H1 (cell line): Measurements from ENCODE around the gene GFY. TPM values are rescaled to one million over a fixed set of nuclear protein-coding genes. Genes with fewer than 3 reads are reported as not detected.

ENCODE experiments used
- ASH2L ChIP-seq: fragments of 200-600, 300-600 bp; sonication (generic); IDR thresholded peaks from one replicate; pipeline ENCODE4 v1.7.1; 2017; ENCODE audit warnings: low read length
- ATF3 ChIP-seq: IDR thresholded peaks from 2 replicates; pipeline ENCODE4 v1.6.1; 2011; ENCODE audit warnings: low read depth, mild to moderate bottlenecking, low read length; ENCODE audit not compliant: insufficient read depth
- BRCA1 ChIP-seq: IDR thresholded peaks from 2 replicates; pipeline ENCODE4 v1.6.1; 2012; ENCODE audit warnings: low read depth, low read length, improper control_type of control experiment
- CBX8 ChIP-seq: fragments of 300-800, 300-1000 bp; sonication (generic); IDR thresholded peaks from 2 replicates; pipeline ENCODE4 v1.7.1; 2016; ENCODE audit warnings: low read depth, low read length, borderline replicate concordance
- E2F6 ChIP-seq: IDR thresholded peaks from 2 replicates; pipeline ENCODE4 v1.6.1; 2012; ENCODE audit warnings: inconsistent platforms
- EGR1 ChIP-seq: IDR thresholded peaks from 2 replicates; pipeline ENCODE4 v1.6.1; 2011; ENCODE audit warnings: low read depth, low read length, borderline replicate concordance
- GTF2F1 ChIP-seq: IDR thresholded peaks from 2 replicates; pipeline ENCODE4 v1.6.1; 2012; ENCODE audit warnings: low read depth, low read length, improper control_type of control experiment, borderline replicate concordance
- HDAC6 ChIP-seq: IDR thresholded peaks from one replicate; pipeline ENCODE4 v1.7.1; 2012; ENCODE audit warnings: low read depth, mild to moderate bottlenecking, inconsistent platforms, low read length, moderate library complexity
- JUN ChIP-seq: IDR thresholded peaks from 2 replicates; pipeline ENCODE4 v1.6.1; 2011; ENCODE audit warnings: low read depth, mild to moderate bottlenecking, improper control_type of control experiment, low read length
- JUND ChIP-seq: IDR thresholded peaks from 2 replicates; pipeline ENCODE4 v1.6.1; 2011; ENCODE audit warnings: mild to moderate bottlenecking, improper control_type of control experiment, low read length
- KDM4A ChIP-seq: IDR thresholded peaks from one replicate; pipeline ENCODE4 v1.7.1; 2012; ENCODE audit warnings: low read depth, mild to moderate bottlenecking, moderate library complexity, low read length, inconsistent platforms; ENCODE audit not compliant: severe bottlenecking
- MAFK ChIP-seq: IDR thresholded peaks from 2 replicates; pipeline ENCODE4 v1.6.1; 2012; ENCODE audit warnings: low read depth, mild to moderate bottlenecking, improper control_type of control experiment, low read length
- NANOG ChIP-seq: IDR thresholded peaks from 2 replicates; pipeline ENCODE4 v1.6.1; 2011; ENCODE audit warnings: low read length, low read depth, mild to moderate bottlenecking, inconsistent platforms; ENCODE audit not compliant: insufficient read depth, poor library complexity, severe bottlenecking
- RBBP5 ChIP-seq: IDR thresholded peaks from 2 replicates; pipeline ENCODE4 v1.7.1; 2012; ENCODE audit warnings: low read depth, mild to moderate bottlenecking, inconsistent platforms, low read length, moderate library complexity, borderline replicate concordance
- RNF2 ChIP-seq: fragments of 200-900, 300-1000 bp; sonication (generic); IDR thresholded peaks from 2 replicates; pipeline ENCODE4 v1.7.1; 2016; ENCODE audit warnings: borderline replicate concordance, low read depth, mild to moderate bottlenecking, antibody characterized with exemption, low read length; ENCODE audit not compliant: poor library complexity, severe bottlenecking; ENCODE audit errors: missing control alignments
- RXRA ChIP-seq: IDR thresholded peaks from 2 replicates; pipeline ENCODE4 v1.6.1; 2011; ENCODE audit warnings: low read depth, mild to moderate bottlenecking, low read length, moderate library complexity; ENCODE audit not compliant: insufficient read depth
- SUZ12 ChIP-seq: fragments of 200-600 bp; sonication (generic); IDR thresholded peaks from 2 replicates; pipeline ENCODE4 v1.6.1; 2012; ENCODE audit warnings: mild to moderate bottlenecking, inconsistent platforms, low read length, moderate library complexity, mixed read lengths
- TAF7 ChIP-seq: optimal IDR thresholded peaks from 2 replicates; pipeline ENCODE3; 2011; ENCODE audit warnings: low read depth, mild to moderate bottlenecking, inconsistent platforms, low read length, moderate library complexity, borderline replicate concordance
- TBP ChIP-seq: IDR thresholded peaks from 2 replicates; pipeline ENCODE4 v1.6.1; 2011; ENCODE audit warnings: low read depth, low read length, improper control_type of control experiment
- USF2 ChIP-seq: IDR thresholded peaks from 2 replicates; pipeline ENCODE4 v1.6.1; 2011; ENCODE audit warnings: low read length, improper control_type of control experiment
- ZNF274 ChIP-seq: IDR thresholded peaks from 2 replicates; pipeline ENCODE4 v1.7.0; 2012; ENCODE audit warnings: low read length, borderline replicate concordance; ENCODE audit errors: extremely low read depth
- polyA plus RNA-seq, 7 experiments: library from polyadenylated mRNA; depleted of rRNA in 3 of 7; stranded (reverse) in 5 of 7; unstranded in 2 of 7; fragments of >200 nt in 5 of 7; fragments of 200-250 nt in 2 of 7; gene quantifications; 1 replicate in 5 of 7; 2 replicates in 1 of 7; 4 replicates in 1 of 7; pipeline versions ENCODE4 v1.2.1 to v1.2.3, GENCODE V29; 2011 to 2013; ENCODE audit warnings: missing spikeins in 2 of 7, mixed read lengths in 2 of 7
- total RNA-seq: library from RNA; stranded (reverse); fragmentation: NEBNext Ultra II Directional; extraction: Animal tissue kit (Norgen Biotek cat#: 25700); gene quantifications from 2 replicates; pipeline ENCODE4 v1.2.1, GENCODE V29; 2021

GFY gene
- total and polyA plus RNA-seq, 2 of the 8 experiments (the other 6 are each of a cell fraction or from before 2014, with no cell fraction given) = 0.68 to 0.93 TPM

GRCh38 chr19:49443366-49444099, 18.3 kb downstream of the GFY start (continued):
- TF ChIP-seq USF2 = no peak
- TF ChIP-seq ZNF274 = no peak
- TF ChIP-seq JUN = no peak
- TF ChIP-seq HDAC6 = no peak
- no peak for TF ChIP-seq TBP
- no peak for TF ChIP-seq RNF2
- TF ChIP-seq TAF7 = no peak
- TF ChIP-seq E2F6 = no peak; the same call in 1 of the 2 replicates
- TF ChIP-seq RXRA = no peak
- TF ChIP-seq ASH2L = peak; percentile 36
- no peak for TF ChIP-seq BRCA1
- peak; percentile 79; the same call in 1 of the 2 replicates for TF ChIP-seq ATF3
- no peak for TF ChIP-seq MAFK
- TF ChIP-seq SUZ12 = no peak
- TF ChIP-seq JUND = no peak
- TF ChIP-seq EGR1 = peak; percentile 92
- TF ChIP-seq GTF2F1 = 0 out of 2 replicates have a peak, but pooled peaks have one; percentile 5
- no peak for TF ChIP-seq NANOG
- TF ChIP-seq CBX8 = no peak
- peak; percentile 64 for TF ChIP-seq KDM4A
- no peak; the same call in 1 of the 2 replicates for TF ChIP-seq RBBP5
